ENCODE data around the gene SUMO4.

- TF ChIP-seq CTCF (IDR thresholded peaks at IDR 0.05) (no peak), POLR2A (IDR thresholded peaks at IDR 0.05; ENCODE audit: low read depth) (no peak), POLR2AphosphoS5 (IDR thresholded peaks at IDR 0.05) (no peak)
These were observed 6.0 kb downstream of the SUMO4 start for GRCh38 chr6:149405823-149406765.
